Fibroblast of lung (primary cell): ENCODE results near the gene HIPK2. TPM values are rescaled to one million over a fixed set of nuclear protein-coding genes. Genes with fewer than 3 reads are reported as not detected.

Source experiments
- DNase-seq, 2 donors: peaks; one replicate each; pipeline versions ENCODE4 v3.0.0 to v3.0.0-alpha.2; 2010; ENCODE audit warnings: low read depth in 2 of 2
- H2AFZ ChIP-seq: 2 replicates; pipeline ENCODE4 v1.5.1; 2012; ENCODE audit warnings: low read length, control low read depth, inconsistent platforms
- H3K27ac ChIP-seq: 2 replicates; pipeline ENCODE4 v1.5.1; 2011; ENCODE audit warnings: low read length, control low read depth; ENCODE audit not compliant: insufficient read depth
- H3K27me3 ChIP-seq: 2 replicates; pipeline ENCODE4 v1.5.1; 2011; ENCODE audit warnings: mild to moderate bottlenecking, low read length; ENCODE audit not compliant: control insufficient read depth, insufficient read depth
- H3K36me3 ChIP-seq: 2 replicates; pipeline ENCODE4 v1.5.1; 2011; ENCODE audit warnings: low read length; ENCODE audit not compliant: control insufficient read depth, insufficient read depth
- H3K4me1 ChIP-seq: 2 replicates; pipeline ENCODE4 v1.5.1; 2011; ENCODE audit warnings: low read length; ENCODE audit not compliant: control insufficient read depth, insufficient read depth; ENCODE audit errors: extremely low read depth
- H3K4me2 ChIP-seq: 2 replicates; pipeline ENCODE4 v1.5.1; 2011; ENCODE audit warnings: low read length, control low read depth; ENCODE audit not compliant: insufficient read depth; ENCODE audit errors: extremely low read depth
- H3K4me3 ChIP-seq, 4 experiments: fragments of 200-600 bp in 1 of 4; sonication (generic) in 1 of 4; replicated peaks in 1 of 4; 2 replicates each; pipeline ENCODE4 v1.5.1; 2011 to 2016; ENCODE audit warnings: low read length in 4 of 4, low read depth in 3 of 4, mild to moderate bottlenecking in 3 of 4, control low read depth in 2 of 4, inconsistent platforms in 1 of 4, mixed read lengths in 1 of 4; ENCODE audit not compliant: insufficient read depth in 1 of 4; ENCODE audit errors: control extremely low read depth in 1 of 4
- H3K79me2 ChIP-seq: 2 replicates; pipeline ENCODE4 v1.5.1; 2012; ENCODE audit warnings: mild to moderate bottlenecking, low read length, inconsistent platforms; ENCODE audit not compliant: control insufficient read depth, insufficient read depth
- H3K9ac ChIP-seq: 2 replicates; pipeline ENCODE4 v1.5.1; 2011; ENCODE audit warnings: mild to moderate bottlenecking, low read length, control low read depth; ENCODE audit not compliant: insufficient read depth
- H3K9me3 ChIP-seq: 2 replicates; pipeline ENCODE4 v1.5.1; 2012; ENCODE audit warnings: low read depth, low read length; ENCODE audit not compliant: control insufficient read depth, insufficient read depth
- H4K20me1 ChIP-seq: 2 replicates; pipeline ENCODE4 v1.5.1; 2011; ENCODE audit warnings: low read length; ENCODE audit not compliant: control insufficient read depth, insufficient read depth; ENCODE audit errors: extremely low read depth
- CTCF ChIP-seq, 2 donors: IDR thresholded peaks in 1 of 2; conservative IDR thresholded peaks in 1 of 2; 1 replicate in 1 of 2; 2 replicates in 1 of 2; pipeline ENCODE4 v1.5.1; 2011 to 2012; ENCODE audit warnings: low read length in 2 of 2, control low read depth in 1 of 2, inconsistent platforms in 1 of 2, low read depth in 1 of 2, mild to moderate bottlenecking in 1 of 2
- EZH2 ChIP-seq: IDR thresholded peaks from 2 replicates; pipeline ENCODE4 v1.5.1; 2012; ENCODE audit warnings: low read length, control low read depth, mild to moderate bottlenecking; ENCODE audit errors: missing control alignments
- polyA plus RNA-seq, 2 donors: library from polyadenylated mRNA; depleted of rRNA in 1 of 2; stranded (reverse) in 1 of 2; unstranded in 1 of 2; fragments of >200 nt; gene quantifications; 2 replicates each; pipeline ENCODE4 v1.2.1, GENCODE V29; 2011 to 2012; ENCODE audit warnings: missing spikeins in 1 of 2
- total RNA-seq: library from RNA; depleted of rRNA; stranded (reverse); fragments of >200 nt; gene quantifications from 2 replicates; pipeline ENCODE4 v1.2.1, GENCODE V29; 2014

HIPK2 gene
- total and polyA plus RNA-seq, 2 donors (not counting 1 experiment from before 2014, with no cell fraction given): 10.1 to 11.1 TPM

- Histone ChIP-seq H3K9me3 (no peaks in the 10 kb centered on the region), H3K9ac (no peak overlapping the region), H2AFZ (no peak overlapping the region), H3K4me3 (no peak overlapping the region), H4K20me1 (no peaks in the 10 kb centered on the region), H3K4me1 (no peaks in the 10 kb centered on the region), H3K27ac (no peak overlapping the region), H3K27me3 (no peaks in the 10 kb centered on the region), H3K36me3 (no peaks in the 10 kb centered on the region), H3K79me2 (peaks cover 14% of the 10 kb centered on the region), H3K4me2 (peak overlapping the region; percentile 33)
- DNase-seq: no peak
- no peak for TF ChIP-seq CTCF (conservative IDR thresholded peaks at IDR 0.05 in 1 of 2, IDR thresholded peaks at IDR 0.05 in 1 of 2; ENCODE audit: low read depth in 1 of 2, low read length in 2 of 2)
These were observed 119.5 kb downstream of the HIPK2 start for GRCh38 chr7:139658296-139658695.

- Histone ChIP-seq H4K20me1 (no peaks in the 10 kb centered on the region), H3K9me3 (no peaks in the 10 kb centered on the region), H3K4me3 (no peak overlapping the region), H3K27me3 (no peaks in the 10 kb centered on the region), H2AFZ (no peak overlapping the region), H3K27ac (no peak overlapping the region), H3K9ac (no peak overlapping the region), H3K79me2 (peaks cover 9% of the 10 kb centered on the region), H3K4me2 (no peak overlapping the region), H3K36me3 (no peaks in the 10 kb centered on the region), H3K4me1 (no peaks in the 10 kb centered on the region)
- TF ChIP-seq EZH2 (no peak), CTCF (conservative IDR thresholded peaks at IDR 0.05 in 1 of 2, IDR thresholded peaks at IDR 0.05 in 1 of 2; ENCODE audit: low read depth in 1 of 2, low read length in 2 of 2) (no peak)
- DNase-seq: no peak
These were observed 120.1 kb downstream of the HIPK2 start for GRCh38 chr7:139657725-139658124.

DNA sequence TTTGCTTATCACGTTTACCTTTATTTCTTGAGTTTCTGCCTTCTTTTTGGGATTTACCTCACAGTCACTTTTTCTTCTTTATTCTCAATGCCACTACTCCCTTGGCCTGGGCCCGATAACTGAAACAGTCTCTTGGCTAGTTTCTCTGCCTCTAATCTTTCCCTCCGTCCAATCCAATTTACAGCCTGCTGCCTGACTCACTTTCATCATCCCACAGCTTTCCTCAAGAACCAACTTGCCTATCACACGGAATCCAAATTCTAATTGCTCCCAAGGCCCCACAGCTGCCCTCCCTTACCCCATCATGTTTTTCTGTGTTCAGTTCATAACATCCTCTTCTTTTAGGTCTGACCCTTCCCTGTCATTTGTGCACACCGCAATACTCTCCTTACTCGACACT is 121.4 kb downstream of the HIPK2 start:
- Histone ChIP-seq H3K4me2 (no peak overlapping the region), H3K27me3 (no peaks in the 10 kb centered on the region), H2AFZ (no peak overlapping the region), H3K9me3 (no peaks in the 10 kb centered on the region), H3K79me2 (peaks cover 9% of the 10 kb centered on the region), H3K27ac (no peak overlapping the region), H3K4me3 (no peak overlapping the region), H3K9ac (no peak overlapping the region), H3K36me3 (no peaks in the 10 kb centered on the region), H3K4me1 (no peaks in the 10 kb centered on the region), H4K20me1 (no peaks in the 10 kb centered on the region)
- DNase-seq: peak in 1 of 2 donors; percentile 54
- TF ChIP-seq EZH2: no peak
- TF ChIP-seq CTCF (conservative IDR thresholded peaks at IDR 0.05 in 1 of 2, IDR thresholded peaks at IDR 0.05 in 1 of 2; ENCODE audit: low read depth in 1 of 2, low read length in 2 of 2): no peak
